Uterus (tissue), 4 donors: Measurements from ENCODE around the gene NFATC4. TPM values are rescaled to one million over a fixed set of nuclear protein-coding genes. Genes with fewer than 3 reads are reported as not detected.

Experiments
- DNase-seq, 2 donors: peaks; one replicate each; pipeline ENCODE4 v3.0.0-alpha.2; 2019 to 2020
- H3K27ac ChIP-seq, 2 donors: fragments of 200-600 bp; sonication (generic); 1 replicate in 1 of 2; 2 replicates in 1 of 2; pipeline ENCODE4 v1.5.1; 2016 to 2018
- H3K27me3 ChIP-seq, 2 donors: fragments of 200-600 bp; sonication (generic); one replicate each; pipeline ENCODE4 v1.5.1; 2018 to 2019; ENCODE audit warnings: control low read depth in 1 of 2
- H3K36me3 ChIP-seq, 2 donors: fragments of 200-600 bp; sonication (generic); one replicate each; pipeline ENCODE4 v1.5.1; 2019; ENCODE audit warnings: control low read depth in 1 of 2
- H3K4me1 ChIP-seq, 2 donors: fragments of 200-600 bp; sonication (generic); one replicate each; pipeline ENCODE4 v1.5.1; 2018 to 2019; ENCODE audit warnings: control low read depth in 1 of 2
- H3K4me3 ChIP-seq, 2 donors: fragments of 200-600 bp; sonication (generic); 1 replicate in 1 of 2; 2 replicates in 1 of 2; pipeline ENCODE4 v1.5.1; 2018 to 2019; ENCODE audit warnings: mild to moderate bottlenecking in 1 of 2
- H3K9me3 ChIP-seq, 2 donors: fragments of 200-600 bp; sonication (generic); one replicate each; pipeline ENCODE4 v1.5.1; 2019; ENCODE audit warnings: control low read depth in 1 of 2
- CTCF ChIP-seq, 4 experiments: fragments of 200-600 bp in 2 of 4; fragments of 450-650 bp in 2 of 4; sonication (generic) in 2 of 4; IDR thresholded peaks; one replicate each; pipeline ENCODE4 v1.5.1; 2016 to 2019; ENCODE audit warnings: antibody characterized with exemption in 4 of 4, mild to moderate bottlenecking in 2 of 4, moderate library complexity in 1 of 4
- POLR2A ChIP-seq, 2 donors: fragments of 450-650 bp; IDR thresholded peaks; one replicate each; pipeline ENCODE4 v1.6.1; 2016; ENCODE audit warnings: antibody characterized with exemption in 2 of 2, mild to moderate bottlenecking in 1 of 2, moderate library complexity in 1 of 2
- intact Hi-C: fragments of 100-400 bp; cut with DNase I; formaldehyde crosslinking; loops from one replicate; pipeline ENCODE4 v1.15.1; 2023; ENCODE audit warnings: low total_unique reads
- total RNA-seq, 4 donors: library from RNA; depleted of rRNA in 3 of 4; stranded (reverse); fragments of >200 nt in 3 of 4; gene quantifications; one replicate each; pipeline versions ENCODE4 v1.1.0 to v1.2.4, GENCODE V29; 2014 to 2023
- donor health status: DM: yes; HTN: yes; CAD: no.

The NFATC4 gene
- total RNA-seq, 4 donors from 2014 or later = 25.6 to 187 (median 86.4) TPM

- no peaks in the 10 kb centered on the region for H3K4me1 ChIP-seq
- no peaks in the 10 kb centered on the region for H3K9me3 ChIP-seq
- TF ChIP-seq POLR2A (IDR thresholded peaks at IDR 0.05) (no peak), CTCF (IDR thresholded peaks at IDR 0.05) (no peak)
- H3K27me3 ChIP-seq = no peaks in the 10 kb centered on the region
- H3K4me3 ChIP-seq = no peak overlapping the region
- no peak overlapping the region for H3K27ac ChIP-seq
- H3K36me3 ChIP-seq = no peaks in the 10 kb centered on the region
- DNase-seq = no peak
- intact Hi-C loops = no loop called here
Measured at GRCh38 chr14:24343795-24344660, 24.0 kb upstream of the NFATC4 start.

- Histone ChIP-seq H3K9me3 (no peaks in the 10 kb centered on the region), H3K4me1 (no peaks in the 10 kb centered on the region), H3K27me3 (no peaks in the 10 kb centered on the region), H3K27ac (no peak overlapping the region), H3K4me3 (no peak overlapping the region), H3K36me3 (no peaks in the 10 kb centered on the region)
- intact Hi-C loops = no loop called here
- no peak for DNase-seq
- TF ChIP-seq POLR2A (IDR thresholded peaks at IDR 0.05) = no peak
- no peak for TF ChIP-seq CTCF (IDR thresholded peaks at IDR 0.05)
Measured at GRCh38 chr14:24347134-24347533, 20.9 kb upstream of the NFATC4 start.

- DNase-seq = no peak
- Histone ChIP-seq H3K4me1 (no peaks in the 10 kb centered on the region), H3K4me3 (no peak overlapping the region), H3K9me3 (no peaks in the 10 kb centered on the region), H3K36me3 (no peaks in the 10 kb centered on the region), H3K27ac (no peak overlapping the region), H3K27me3 (no peaks in the 10 kb centered on the region)
- intact Hi-C loops = no loop called here
- TF ChIP-seq CTCF (IDR thresholded peaks at IDR 0.05) = no peak
- no peak for TF ChIP-seq POLR2A (IDR thresholded peaks at IDR 0.05)
Measured at GRCh38 chr14:24348186-24348585, 19.8 kb upstream of the NFATC4 start.

- Histone ChIP-seq H3K4me1 (no peaks in the 10 kb centered on the region), H3K27me3 (no peaks in the 10 kb centered on the region), H3K9me3 (no peaks in the 10 kb centered on the region), H3K27ac (no peak overlapping the region), H3K4me3 (no peak overlapping the region), H3K36me3 (no peaks in the 10 kb centered on the region)
- no peak for TF ChIP-seq CTCF (IDR thresholded peaks at IDR 0.05)
- TF ChIP-seq POLR2A (IDR thresholded peaks at IDR 0.05) = no peak
- intact Hi-C loops = no loop called here
- DNase-seq = no peak
Measured at GRCh38 chr14:24349742-24350141, 18.2 kb upstream of the NFATC4 start.

GRCh38 chr14:24351517-24351916, 16.5 kb upstream of the NFATC4 start:
- Histone ChIP-seq H3K36me3 (no peaks in the 10 kb centered on the region), H3K4me1 (no peaks in the 10 kb centered on the region), H3K27ac (no peak overlapping the region), H3K4me3 (no peak overlapping the region), H3K27me3 (no peaks in the 10 kb centered on the region), H3K9me3 (no peaks in the 10 kb centered on the region)
- intact Hi-C loops = no loop called here
- TF ChIP-seq CTCF (IDR thresholded peaks at IDR 0.05) (no peak), POLR2A (IDR thresholded peaks at IDR 0.05) (no peak)
- no peak for DNase-seq
